Left lung (tissue), 14 donors: ENCODE results near the gene CDRT4. TPM values are rescaled to one million over a fixed set of nuclear protein-coding genes. Genes with fewer than 3 reads are reported as not detected.

Experiments used
- ATAC-seq: fragments of 200-7000 bp; cut with Tn5 transposase; one replicate; pipeline ENCODE4 v1.9.1; 2020; ENCODE audit warnings: moderate library complexity
- DNase-seq, 4 donors: peaks; one replicate each; pipeline ENCODE4 v3.0.0-alpha.2; 2013 to 2020
- H3K27ac ChIP-seq, 2 donors: fragments of 200-600 bp; sonication (generic) in 1 of 2; one replicate each; pipeline versions ENCODE4 v1.5.0 to v1.8.0; 2020 to 2021
- H3K27me3 ChIP-seq, 2 donors: fragments of 200-600 bp; sonication (generic) in 1 of 2; one replicate each; pipeline versions ENCODE4 v1.5.0 to v1.8.0; 2020 to 2021
- H3K36me3 ChIP-seq, 2 donors: fragments of 200-600 bp; sonication (generic) in 1 of 2; one replicate each; pipeline versions ENCODE4 v1.5.0 to v1.8.0; 2020 to 2021
- H3K4me1 ChIP-seq, 2 donors: fragments of 200-600 bp; one replicate each; pipeline ENCODE4 v1.8.0; 2021
- H3K4me3 ChIP-seq, 2 donors: fragments of 200-600 bp; sonication (generic) in 1 of 2; one replicate each; pipeline versions ENCODE4 v1.5.0 to v1.8.0; 2020 to 2021; ENCODE audit warnings: mild to moderate bottlenecking in 1 of 2
- H3K9me3 ChIP-seq, 2 donors: fragments of 200-600 bp; sonication (generic) in 1 of 2; one replicate each; pipeline versions ENCODE4 v1.5.0 to v1.8.0; 2020 to 2021
- intact Hi-C, 2 donors: fragments of 100-400 bp; cut with DNase I; formaldehyde crosslinking; loops; one replicate each; pipeline versions ENCODE4 v1.11.2 to v1.14.2; 2022
- long read RNA-seq, 12 donors: library from polyadenylated mRNA in 2 of 12; unstranded in 2 of 12; transcript quantifications; one replicate each; pipeline ENCODE4 v2.0.0 and lab custom pipeline, GENCODE V29; 2019 to 2026
- polyA plus RNA-seq, 6 donors: library from polyadenylated mRNA; unstranded; fragments of 120-200 nt; gene quantifications; one replicate each; pipeline ENCODE4 v1.2.1, GENCODE V29; 2013; ENCODE audit not compliant: insufficient read length in 6 of 6
- total RNA-seq, 2 donors: library from RNA; stranded (reverse); fragmentation: NEBNext Ultra II Directional; extraction: Animal tissue kit (Norgen Biotek cat#: 25700); gene quantifications; one replicate each; pipeline ENCODE4 v1.2.1, GENCODE V29; 2021
- TF ChIP-seq, protein P1 (sequence below), 2 donors: fragments of 200-600 bp; sonication (generic) in 1 of 2; IDR thresholded peaks; one replicate each; pipeline versions ENCODE4 v1.5.0 to v1.8.0; 2021; ENCODE audit warnings: antibody characterized with exemption in 2 of 2
- donor health status: DM: no; HTN: yes; CAD: no.
- donor health status: DM: no; HTN: no; CAD: no.

CDRT4 gene
- 1 to 10 TPM; 2.7 to 6.1 TPM for total RNA-seq
- polyA plus RNA-seq, result 10 to 100 TPM; 11.4 to 24.9 (median 19.4) TPM
- long read RNA-seq, donor 1, partial matches to known transcripts, result 0 of 2 reads
- long read RNA-seq, donor 1, other reads (novel, unspliced or antisense), result 0 of 2 reads
- long read RNA-seq, donor 2, partial matches to known transcripts, result 0 of 4 reads
- long read RNA-seq, donor 2, other reads (novel, unspliced or antisense), result 0 of 4 reads
- long read RNA-seq, donor 3, partial matches to known transcripts, result 0 of 1 reads
- long read RNA-seq, donor 3, other reads (novel, unspliced or antisense), result 0 of 1 reads
- long read RNA-seq, donor 4, partial matches to known transcripts, result 0 of 1 reads
- long read RNA-seq, donor 4, other reads (novel, unspliced or antisense), result 0 of 1 reads
- long read RNA-seq, donor 5, transcript CDRT4-203 (3 exons, 632 nt), result major isoform, 5 of 5 reads
- long read RNA-seq, donor 5, partial matches to known transcripts, result 0 of 5 reads
- long read RNA-seq, donor 5, other reads (novel, unspliced or antisense), result 0 of 5 reads
- long read RNA-seq, donor 6, partial matches to known transcripts, result 0 of 4 reads
- long read RNA-seq, donor 6, other reads (novel, unspliced or antisense), result 0 of 4 reads
- long read RNA-seq, donor 7, partial matches to known transcripts, result 0 of 2 reads
- long read RNA-seq, donor 7, other reads (novel, unspliced or antisense), result 0 of 2 reads
- long read RNA-seq, donor 8, transcript CDRT4-203 (3 exons, 632 nt), result major isoform, 7 of 7 reads
- long read RNA-seq, donor 8, partial matches to known transcripts, result 0 of 7 reads
- long read RNA-seq, donor 8, other reads (novel, unspliced or antisense), result 0 of 7 reads
- long read RNA-seq, donor 9, result 0 reads
- long read RNA-seq, donor 10, result 0 reads
- long read RNA-seq, donor 11, result 0 reads
- long read RNA-seq, donor 12, partial matches to known transcripts, result 0 of 2 reads
- long read RNA-seq, donor 12, other reads (novel, unspliced or antisense), result 0 of 2 reads

DNA sequence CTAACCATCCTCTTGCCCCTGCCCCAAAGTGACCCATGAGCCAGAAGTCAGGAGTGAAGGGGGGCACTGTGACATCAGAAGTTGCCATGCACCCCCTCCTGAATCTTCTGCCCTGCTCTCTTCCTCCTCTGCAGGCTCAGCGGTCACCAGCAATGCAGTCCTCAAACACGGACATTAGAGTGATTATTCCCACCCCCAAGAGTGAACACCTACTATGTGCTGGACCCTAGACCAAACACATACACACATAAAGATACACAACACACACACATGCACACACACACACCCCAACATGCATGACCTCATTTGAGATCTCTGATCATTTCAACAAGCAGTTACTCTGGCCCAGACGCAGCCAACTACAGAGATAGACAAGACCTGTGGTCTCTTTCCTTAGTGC is at the start of gene CDRT4:
CDRT4 (minus strand) TSS at position 30 of the 400 bp plus-strand sequence. CDS start 27,383 bp downstream, outside the sequence.
- ATAC-seq, result no peak
- TF ChIP-seq, protein P1, sequence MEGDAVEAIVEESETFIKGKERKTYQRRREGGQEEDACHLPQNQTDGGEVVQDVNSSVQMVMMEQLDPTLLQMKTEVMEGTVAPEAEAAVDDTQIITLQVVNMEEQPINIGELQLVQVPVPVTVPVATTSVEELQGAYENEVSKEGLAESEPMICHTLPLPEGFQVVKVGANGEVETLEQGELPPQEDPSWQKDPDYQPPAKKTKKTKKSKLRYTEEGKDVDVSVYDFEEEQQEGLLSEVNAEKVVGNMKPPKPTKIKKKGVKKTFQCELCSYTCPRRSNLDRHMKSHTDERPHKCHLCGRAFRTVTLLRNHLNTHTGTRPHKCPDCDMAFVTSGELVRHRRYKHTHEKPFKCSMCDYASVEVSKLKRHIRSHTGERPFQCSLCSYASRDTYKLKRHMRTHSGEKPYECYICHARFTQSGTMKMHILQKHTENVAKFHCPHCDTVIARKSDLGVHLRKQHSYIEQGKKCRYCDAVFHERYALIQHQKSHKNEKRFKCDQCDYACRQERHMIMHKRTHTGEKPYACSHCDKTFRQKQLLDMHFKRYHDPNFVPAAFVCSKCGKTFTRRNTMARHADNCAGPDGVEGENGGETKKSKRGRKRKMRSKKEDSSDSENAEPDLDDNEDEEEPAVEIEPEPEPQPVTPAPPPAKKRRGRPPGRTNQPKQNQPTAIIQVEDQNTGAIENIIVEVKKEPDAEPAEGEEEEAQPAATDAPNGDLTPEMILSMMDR (IDR thresholded peaks at IDR 0.05), result no peak
- H3K9me3 ChIP-seq, result no peaks in the 10 kb centered on the region

DNA sequence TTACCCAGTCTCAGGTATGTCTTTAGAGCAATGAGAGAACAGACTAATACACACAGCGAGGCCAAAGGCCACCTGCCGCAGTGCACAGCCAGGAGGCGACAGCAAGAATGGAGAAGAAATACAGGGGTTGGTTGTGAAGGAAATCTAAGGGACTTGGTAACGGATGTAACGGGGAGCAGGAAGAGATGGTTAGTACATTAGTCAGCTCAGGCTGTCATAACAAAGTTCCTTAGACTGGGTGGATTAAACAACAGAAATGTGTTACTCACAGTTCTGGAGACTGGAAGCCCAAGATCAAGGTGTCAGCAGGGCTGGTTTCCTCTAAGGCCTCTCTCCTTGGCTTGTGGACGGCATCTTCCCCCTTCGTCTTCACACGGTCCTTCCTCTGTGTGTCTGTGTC is 48.7 kb upstream of the CDRT4 start:
- peaks cover 0 to 21% of the 10 kb centered on the region in 2 donors for H3K36me3 ChIP-seq
- H3K9me3 ChIP-seq, result no peaks in the 10 kb centered on the region
- H3K27me3 ChIP-seq, result no peaks in the 10 kb centered on the region
- TF ChIP-seq, protein P1 (IDR thresholded peaks at IDR 0.05), result no peak
- no peak overlapping the region for H3K4me3 ChIP-seq
- no peak overlapping the region for H3K27ac ChIP-seq
- intact Hi-C loops, result no loop called here
- no peak for ATAC-seq
- no peak for DNase-seq
- peaks cover 0 to 16% of the 10 kb centered on the region in 2 donors for H3K4me1 ChIP-seq

More for the DNA sequence above, at the start of gene CDRT4:
- no peak for DNase-seq
- Histone ChIP-seq H3K27me3 (no peaks in the 10 kb centered on the region), H3K27ac (no peak within 1 kb of the TSS), H3K36me3 (no peaks in the 10 kb centered on the region), H3K4me1 (peaks cover 12 to 14% of the 10 kb centered on the region in 2 donors), H3K4me3 (no peak within 1 kb of the TSS)
- intact Hi-C loops, result no loop called here

DNA sequence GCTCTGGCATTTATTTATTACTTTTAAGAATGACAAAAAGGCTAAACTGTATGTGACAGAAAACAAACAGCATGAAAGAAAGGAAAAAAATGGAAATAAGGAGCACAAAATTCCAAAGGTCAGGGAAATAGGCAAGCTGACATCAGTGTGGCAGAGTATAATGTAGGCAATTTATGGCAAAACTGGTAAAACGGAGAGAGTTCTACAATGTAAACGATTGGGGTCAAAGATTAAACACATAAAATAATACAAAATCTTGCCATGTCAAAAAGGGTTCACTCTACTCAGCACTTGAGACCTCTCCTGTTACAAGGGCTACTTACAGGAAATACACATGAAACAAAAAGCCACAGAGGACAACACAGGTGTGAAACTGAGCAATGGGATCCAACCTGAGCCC is 47.0 kb upstream of the CDRT4 start:
- Histone ChIP-seq H3K4me3 (no peak overlapping the region), H3K9me3 (no peaks in the 10 kb centered on the region), H3K36me3 (peaks cover 0 to 21% of the 10 kb centered on the region in 2 donors), H3K4me1 (peaks cover 8 to 22% of the 10 kb centered on the region in 2 donors), H3K27me3 (no peaks in the 10 kb centered on the region), H3K27ac (peak overlapping the region in 1 of 2 donors; percentile 77)
- intact Hi-C loops, result no loop called here
- TF ChIP-seq, protein P1 (IDR thresholded peaks at IDR 0.05), result no peak
- DNase-seq, result no peak
- peak; percentile 63 for ATAC-seq

DNA sequence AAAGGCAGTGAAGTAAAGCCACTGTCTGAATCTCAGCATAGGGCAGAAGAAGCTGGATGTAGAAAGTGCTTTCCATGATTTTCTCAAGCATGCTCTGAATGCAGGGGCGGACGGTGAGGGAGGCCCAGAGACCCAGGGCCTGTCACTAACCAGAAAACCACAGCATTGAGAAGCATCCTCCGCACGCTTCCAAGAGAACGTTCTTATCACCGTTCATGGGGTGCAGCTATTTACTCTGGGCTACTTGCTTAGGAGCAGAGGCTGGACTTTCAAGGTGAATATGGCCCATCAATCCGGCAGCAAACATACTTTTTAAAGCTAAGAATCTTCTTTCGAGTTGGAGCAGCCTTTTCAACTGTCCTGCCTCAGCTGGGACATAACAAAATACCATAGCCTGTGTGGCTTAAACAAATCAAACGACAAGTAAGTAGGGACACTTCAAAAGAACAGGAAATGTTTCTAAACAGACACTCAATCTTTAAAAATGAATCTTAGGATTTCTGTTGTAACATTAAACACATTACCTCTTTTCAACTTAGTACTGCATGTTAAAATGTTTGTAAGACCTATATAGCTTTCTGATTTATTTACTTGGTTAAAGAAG is 46.5 kb upstream of the CDRT4 start:
- H3K4me1 ChIP-seq, result peaks cover 8 to 22% of the 10 kb centered on the region in 2 donors
- H3K27ac ChIP-seq, result peak overlapping the region in 1 of 2 donors; percentile 77
- H3K9me3 ChIP-seq, result no peaks in the 10 kb centered on the region
- intact Hi-C loops, result no loop called here
- peaks cover 0 to 21% of the 10 kb centered on the region in 2 donors for H3K36me3 ChIP-seq
- TF ChIP-seq, protein P1 (IDR thresholded peaks at IDR 0.05), result no peak
- H3K4me3 ChIP-seq, result no peak overlapping the region
- DNase-seq, result no peak
- ATAC-seq, result peak; percentile 53
- H3K27me3 ChIP-seq, result no peaks in the 10 kb centered on the region
